ENCODE measurements around the gene RPIA.
"Not testable (repeated sequence)": the region's sequence is repeated elsewhere in the genome, so short reads cannot be mapped to it uniquely, and the experiment has no call there.

Gene RPIA

GRCh38 chr2:88789213-88789612 is 97.7 kb downstream of the RPIA start:
- DNase-seq (ENCODE audit: low spot score): not testable (repeated sequence)

DNA sequence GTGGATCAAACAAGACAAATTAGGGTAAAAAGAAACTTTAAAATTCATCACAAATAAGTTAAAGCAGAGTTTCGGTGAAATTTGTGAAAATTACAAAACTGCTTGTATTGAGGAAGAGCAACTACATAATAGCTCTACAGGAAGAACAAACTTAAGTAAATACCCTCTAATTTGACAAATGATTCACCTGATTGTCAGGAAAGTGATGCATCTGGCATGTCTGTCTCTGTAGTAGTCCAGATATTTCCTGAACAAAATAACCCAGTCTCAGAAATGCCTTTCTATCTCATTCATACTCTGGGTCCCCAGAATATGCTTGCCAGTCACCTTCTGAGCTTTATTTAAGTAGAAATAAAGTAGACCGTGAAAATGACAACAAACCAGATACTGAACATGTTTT is 104.5 kb downstream of the RPIA start:
- DNase-seq (ENCODE audit: low spot score): not testable (repeated sequence)

GRCh38 chr2:88796523-88796922 is 105.0 kb downstream of the RPIA start:
- not testable (repeated sequence) for DNase-seq (ENCODE audit: low spot score)

GRCh38 chr2:88797164-88797563 is 105.7 kb downstream of the RPIA start:
- not testable (repeated sequence) for DNase-seq (ENCODE audit: low spot score)
